Endodermal cell (in vitro differentiated cells): ENCODE results near the gene KRT9. TPM values are rescaled to one million over a fixed set of nuclear protein-coding genes. Genes with fewer than 3 reads are reported as not detected.

Source experiments
- DNase-seq: peaks from one replicate; pipeline ENCODE4 v3.0.0-alpha.2; 2017
- H3K27ac ChIP-seq: 2 replicates; pipeline ENCODE4 v1.5.1; 2013; ENCODE audit warnings: mild to moderate bottlenecking, low read depth, low read length, moderate library complexity
- H3K27me3 ChIP-seq: 2 replicates; pipeline ENCODE4 v1.6.1; 2013; ENCODE audit warnings: mild to moderate bottlenecking, low read length, moderate library complexity; ENCODE audit not compliant: insufficient read depth, control insufficient read depth, poor library complexity, severe bottlenecking
- H3K36me3 ChIP-seq: 2 replicates; pipeline ENCODE4 v1.7.0; 2013; ENCODE audit warnings: mild to moderate bottlenecking, low read length, moderate library complexity; ENCODE audit not compliant: control insufficient read depth, insufficient read depth
- H3K4me1 ChIP-seq: one replicate; pipeline ENCODE4 v1.7.0; 2013; ENCODE audit warnings: low read length; ENCODE audit not compliant: control insufficient read depth, insufficient read depth
- H3K4me3 ChIP-seq: 2 replicates; pipeline ENCODE4 v1.5.1; 2013; ENCODE audit warnings: mild to moderate bottlenecking, low read length, moderate library complexity
- H3K9ac ChIP-seq: 2 replicates; pipeline ENCODE4 v1.6.1; 2013; ENCODE audit warnings: mild to moderate bottlenecking, low read length, moderate library complexity; ENCODE audit not compliant: poor library complexity, severe bottlenecking; ENCODE audit errors: extremely low read depth
- H3K9me3 ChIP-seq: 2 replicates; pipeline ENCODE4 v1.6.1; 2013; ENCODE audit warnings: mild to moderate bottlenecking, low read length, moderate library complexity; ENCODE audit not compliant: control insufficient read depth
- H3K27ac Mint-ChIP-seq: 2 replicates; pipeline ENCODE4 v1.8.0; 2020; ENCODE audit warnings: mixed read lengths
- H3K27me3 Mint-ChIP-seq: 2 replicates; pipeline ENCODE4 v1.8.0; 2021; ENCODE audit warnings: mild to moderate bottlenecking, mixed read lengths; ENCODE audit not compliant: insufficient read depth
- H3K36me3 Mint-ChIP-seq: 2 replicates; pipeline ENCODE4 v1.8.0; 2020; ENCODE audit warnings: low read depth, mixed read lengths
- H3K4me1 Mint-ChIP-seq: 2 replicates; pipeline ENCODE4 v1.8.0; 2020; ENCODE audit warnings: mixed read lengths
- H3K4me3 Mint-ChIP-seq: 2 replicates; pipeline ENCODE4 v1.8.0; 2020; ENCODE audit warnings: mild to moderate bottlenecking, moderate library complexity, mixed read lengths
- H3K9me3 Mint-ChIP-seq: 2 replicates; pipeline ENCODE4 v1.8.0; 2020; ENCODE audit warnings: mild to moderate bottlenecking, mixed read lengths
- CTCF ChIP-seq: fragments of 200-600 bp; sonication (generic); conservative IDR thresholded peaks from 2 replicates; pipeline ENCODE4 v1.5.0; 2021; ENCODE audit warnings: antibody characterized with exemption, mild to moderate bottlenecking
- WGBS, 2 experiments: methylation state at CpG; one replicate each; pipeline versions ENCODE4 v1.1.5 to v1.1.7; 2013; ENCODE audit warnings: missing lambda C conversion rate in 2 of 2, mixed read lengths in 1 of 2; ENCODE audit not compliant: insufficient coverage in 1 of 2, insufficient read length in 1 of 2; 5-methylcytosine and 5-hydroxymethylcytosine counted together
- total RNA-seq, 2 donors: library from RNA; stranded (reverse); fragmentation: NEBNext Ultra II Directional in 1 of 2; extraction: Animal tissue kit (Norgen Biotek cat#: 25700) in 1 of 2; gene quantifications; 2 replicates in 1 of 2; 3 replicates in 1 of 2; pipeline ENCODE4 v1.2.1, GENCODE V29; 2021

KRT9 gene
- total RNA-seq, 2 donors from 2014 or later: not detected

GRCh38 chr17:41602524-41602923 is 30.7 kb upstream of the KRT9 start:
- Histone ChIP-seq H3K9me3 (peaks cover 12% of the 10 kb centered on the region), H3K9ac (no peak overlapping the region), H3K36me3 (no peaks in the 10 kb centered on the region), H3K27me3 (no peaks in the 10 kb centered on the region), H3K4me1 (peaks cover 11% of the 10 kb centered on the region), H3K4me3 (no peak overlapping the region), H3K27ac (no peak overlapping the region)
- peaks cover 4% of the 10 kb centered on the region for H3K27me3 Mint-ChIP-seq
- no peak for DNase-seq
- peaks cover 14% of the 10 kb centered on the region for H3K9me3 Mint-ChIP-seq
- peaks cover 9% of the 10 kb centered on the region for H3K4me1 Mint-ChIP-seq
- H3K36me3 Mint-ChIP-seq: no peaks in the 10 kb centered on the region
- H3K27ac Mint-ChIP-seq: no peak overlapping the region
- 72 to 89% methylated on average over 2 of the region's 2 CpGs for WGBS, 2 experiments
- H3K4me3 Mint-ChIP-seq: no peak overlapping the region
- TF ChIP-seq CTCF: peak; percentile 35

GRCh38 chr17:41600318-41600717 is 28.5 kb upstream of the KRT9 start:
- Mint-ChIP-seq H3K4me3 (no peak overlapping the region), H3K27ac (no peak overlapping the region), H3K36me3 (no peaks in the 10 kb centered on the region), H3K4me1 (peaks cover 9% of the 10 kb centered on the region), H3K9me3 (no peaks in the 10 kb centered on the region), H3K27me3 (peaks cover 5% of the 10 kb centered on the region)
- Histone ChIP-seq H3K9me3 (no peaks in the 10 kb centered on the region), H3K27me3 (no peaks in the 10 kb centered on the region), H3K4me3 (no peak overlapping the region), H3K36me3 (no peaks in the 10 kb centered on the region), H3K9ac (no peak overlapping the region), H3K4me1 (peaks cover 11% of the 10 kb centered on the region), H3K27ac (no peak overlapping the region)
- no peak for DNase-seq
- 88 to 94% methylated on average over 3 to 4 of the region's 4 CpGs for WGBS, 2 experiments
- no peak for TF ChIP-seq CTCF

- Mint-ChIP-seq H3K4me3 (no peak overlapping the region), H3K27ac (no peak overlapping the region), H3K27me3 (peaks cover 9% of the 10 kb centered on the region), H3K4me1 (peaks cover 9% of the 10 kb centered on the region), H3K36me3 (no peaks in the 10 kb centered on the region), H3K9me3 (no peaks in the 10 kb centered on the region)
- Histone ChIP-seq H3K4me3 (no peak overlapping the region), H3K27me3 (no peaks in the 10 kb centered on the region), H3K4me1 (peaks cover 11% of the 10 kb centered on the region), H3K27ac (no peak overlapping the region), H3K9ac (no peak overlapping the region), H3K36me3 (no peaks in the 10 kb centered on the region), H3K9me3 (no peaks in the 10 kb centered on the region)
- no CpG with 5 or more reads among the region's 1 CpG for WGBS, 2 experiments
- TF ChIP-seq CTCF: no peak
- DNase-seq: no peak
Measured at GRCh38 chr17:41599680-41600079, 27.8 kb upstream of the KRT9 start.
